Prostate gland (tissue), 2 donors: ENCODE data around the gene PIK3R3.
A peak's percentile ranks its signal among the peaks of the same experiment; 100 is the strongest.

ENCODE experiments used
- CTCF ChIP-seq, 4 experiments: fragments of 200-600 bp in 2 of 4; fragments of 450-650 bp in 2 of 4; sonication (generic) in 2 of 4; IDR thresholded peaks; 1 replicate in 3 of 4; 2 replicates in 1 of 4; pipeline ENCODE4 v1.5.1; 2016 to 2019; ENCODE audit warnings: antibody characterized with exemption in 4 of 4, mild to moderate bottlenecking in 2 of 4, moderate library complexity in 2 of 4
- POLR2A ChIP-seq: fragments of 450-650 bp; IDR thresholded peaks from one replicate; pipeline ENCODE4 v1.6.1; 2016; ENCODE audit warnings: antibody characterized with exemption, mild to moderate bottlenecking

GRCh38 chr1:46021046-46021996, 111.1 kb downstream of the PIK3R3 start:
- TF ChIP-seq CTCF (IDR thresholded peaks at IDR 0.05), result peak in 1 of 4 experiments; percentile 29
- no peak for TF ChIP-seq POLR2A
